Ascending aorta (tissue), 2 donors: ENCODE results near the gene NRXN3. TPM values are rescaled to one million over a fixed set of nuclear protein-coding genes. Genes with fewer than 3 reads are reported as not detected.

ENCODE experiments used
- DNase-seq, 2 donors: peaks; one replicate each; pipeline ENCODE4 v3.0.0-alpha.2; 2019; ENCODE audit warnings: low spot score in 2 of 2
- H3K27ac ChIP-seq, 2 donors: fragments of 200-600 bp; sonication (generic); one replicate each; pipeline ENCODE4 v1.5.1; 2016 to 2017; ENCODE audit warnings: mild to moderate bottlenecking in 1 of 2
- H3K27me3 ChIP-seq: fragments of 200-600 bp; sonication (generic); one replicate; pipeline ENCODE4 v1.5.1; 2017
- H3K36me3 ChIP-seq, 2 donors: fragments of 200-600 bp; sonication (generic); one replicate each; pipeline ENCODE4 v1.5.1; 2016
- H3K4me1 ChIP-seq, 2 donors: fragments of 200-600 bp; sonication (generic); one replicate each; pipeline ENCODE4 v1.5.1; 2016 to 2017; ENCODE audit warnings: mild to moderate bottlenecking in 1 of 2
- H3K4me3 ChIP-seq, 2 donors: fragments of 200-600 bp; sonication (generic); one replicate each; pipeline ENCODE4 v1.5.1; 2016 to 2017; ENCODE audit warnings: mild to moderate bottlenecking in 1 of 2
- H3K9me3 ChIP-seq, 2 donors: fragments of 200-600 bp; sonication (generic); one replicate each; pipeline ENCODE4 v1.5.1; 2016
- intact Hi-C: fragments of 100-400 bp; cut with DNase I; formaldehyde crosslinking; loops from one replicate; pipeline ENCODE4 v1.15.1; 2023
- total RNA-seq: library from RNA; depleted of rRNA; stranded (reverse); fragments of >200 nt; gene quantifications from one replicate; pipeline ENCODE4 v1.1.0, GENCODE V29; 2016
- TF ChIP-seq, protein P1 (sequence below), 3 experiments: fragments of 200-600 bp in 2 of 3; fragments of 450-650 bp in 1 of 3; sonication (generic) in 2 of 3; IDR thresholded peaks; one replicate each; pipeline ENCODE4 v1.5.1; 2016 to 2019; ENCODE audit warnings: antibody characterized with exemption in 3 of 3, mild to moderate bottlenecking in 1 of 3, moderate library complexity in 1 of 3

Gene NRXN3
- total RNA-seq, 1 donor from 2014 or later: 21.0 TPM

DNA sequence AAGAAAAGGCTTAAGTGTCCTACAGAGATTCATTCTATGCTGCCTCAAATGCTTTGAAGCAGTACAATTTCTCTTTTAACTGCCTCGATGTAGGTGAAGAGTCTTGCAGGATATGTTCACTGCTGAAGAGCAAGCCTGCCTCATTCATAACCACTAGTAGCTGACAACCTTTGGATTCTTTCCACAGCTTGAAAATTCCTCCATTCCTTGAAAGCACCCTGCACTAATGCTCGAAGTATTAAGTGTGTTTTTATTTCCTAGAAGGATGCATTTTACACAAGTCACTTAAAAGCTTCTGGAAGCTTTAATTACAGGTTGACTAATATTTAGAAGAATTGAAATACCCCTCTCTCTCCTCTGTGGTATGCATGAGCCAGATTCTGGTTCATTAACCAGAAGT is 1611.7 kb downstream of the NRXN3 start:
- no peak overlapping the region for H3K4me3 ChIP-seq
- no peak for DNase-seq
- H3K27ac ChIP-seq: no peak overlapping the region
- H3K36me3 ChIP-seq: no peaks in the 10 kb centered on the region
- intact Hi-C loops: no loop called here
- no peaks in the 10 kb centered on the region for H3K27me3 ChIP-seq
- H3K4me1 ChIP-seq: no peaks in the 10 kb centered on the region
- H3K9me3 ChIP-seq: no peaks in the 10 kb centered on the region
- TF ChIP-seq, protein P1, sequence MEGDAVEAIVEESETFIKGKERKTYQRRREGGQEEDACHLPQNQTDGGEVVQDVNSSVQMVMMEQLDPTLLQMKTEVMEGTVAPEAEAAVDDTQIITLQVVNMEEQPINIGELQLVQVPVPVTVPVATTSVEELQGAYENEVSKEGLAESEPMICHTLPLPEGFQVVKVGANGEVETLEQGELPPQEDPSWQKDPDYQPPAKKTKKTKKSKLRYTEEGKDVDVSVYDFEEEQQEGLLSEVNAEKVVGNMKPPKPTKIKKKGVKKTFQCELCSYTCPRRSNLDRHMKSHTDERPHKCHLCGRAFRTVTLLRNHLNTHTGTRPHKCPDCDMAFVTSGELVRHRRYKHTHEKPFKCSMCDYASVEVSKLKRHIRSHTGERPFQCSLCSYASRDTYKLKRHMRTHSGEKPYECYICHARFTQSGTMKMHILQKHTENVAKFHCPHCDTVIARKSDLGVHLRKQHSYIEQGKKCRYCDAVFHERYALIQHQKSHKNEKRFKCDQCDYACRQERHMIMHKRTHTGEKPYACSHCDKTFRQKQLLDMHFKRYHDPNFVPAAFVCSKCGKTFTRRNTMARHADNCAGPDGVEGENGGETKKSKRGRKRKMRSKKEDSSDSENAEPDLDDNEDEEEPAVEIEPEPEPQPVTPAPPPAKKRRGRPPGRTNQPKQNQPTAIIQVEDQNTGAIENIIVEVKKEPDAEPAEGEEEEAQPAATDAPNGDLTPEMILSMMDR (IDR thresholded peaks at IDR 0.05): no peak

DNA sequence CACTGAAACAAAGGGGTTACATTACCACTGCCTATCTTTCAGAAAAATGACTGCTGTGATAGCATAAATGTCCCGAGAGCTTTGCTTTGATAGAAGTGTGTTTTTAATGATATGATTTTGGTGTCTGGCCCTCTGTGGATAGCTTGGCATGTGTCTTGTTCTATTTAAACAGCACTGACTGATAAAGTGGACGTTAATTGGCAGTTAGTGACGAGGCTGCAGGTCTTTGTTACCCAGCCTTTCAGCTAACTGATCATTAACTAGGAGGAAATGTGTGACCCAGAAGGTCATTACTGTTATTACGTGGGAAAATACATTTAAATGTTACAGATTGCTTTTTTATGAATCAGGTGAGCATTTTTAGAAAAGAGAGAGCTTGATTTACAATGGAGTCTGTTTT is 1612.9 kb downstream of the NRXN3 start:
- Histone ChIP-seq H3K36me3 (no peaks in the 10 kb centered on the region), H3K4me3 (no peak overlapping the region), H3K27me3 (no peaks in the 10 kb centered on the region), H3K4me1 (no peaks in the 10 kb centered on the region), H3K27ac (no peak overlapping the region), H3K9me3 (no peaks in the 10 kb centered on the region)
- TF ChIP-seq, protein P1 (IDR thresholded peaks at IDR 0.05): no peak
- DNase-seq: no peak
- intact Hi-C loops: no loop called here

DNA sequence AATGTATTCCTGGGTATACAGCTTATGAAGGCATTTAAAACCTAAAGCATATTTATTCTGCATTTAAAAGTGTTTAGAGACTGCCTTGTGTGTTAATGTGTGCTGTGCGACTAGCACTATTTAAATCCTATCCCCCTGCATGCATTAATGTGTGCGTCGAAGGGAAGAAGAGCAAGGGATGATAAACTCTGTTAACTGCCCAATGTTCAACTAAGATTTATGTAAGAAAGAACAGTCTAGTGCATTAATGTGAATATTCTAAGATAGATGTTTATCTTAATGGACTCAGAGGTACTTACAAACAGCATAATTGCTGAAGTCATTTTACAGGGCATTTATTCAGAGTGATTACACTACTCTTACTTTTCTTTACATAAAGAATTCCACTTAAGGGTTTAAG is 1616.3 kb downstream of the NRXN3 start:
- H3K36me3 ChIP-seq: no peaks in the 10 kb centered on the region
- H3K27ac ChIP-seq: no peak overlapping the region
- no peak for DNase-seq
- no peaks in the 10 kb centered on the region for H3K4me1 ChIP-seq
- H3K27me3 ChIP-seq: no peaks in the 10 kb centered on the region
- TF ChIP-seq, protein P1 (IDR thresholded peaks at IDR 0.05): no peak
- H3K4me3 ChIP-seq: no peak overlapping the region
- no peaks in the 10 kb centered on the region for H3K9me3 ChIP-seq
- intact Hi-C loops: no loop called here

DNA sequence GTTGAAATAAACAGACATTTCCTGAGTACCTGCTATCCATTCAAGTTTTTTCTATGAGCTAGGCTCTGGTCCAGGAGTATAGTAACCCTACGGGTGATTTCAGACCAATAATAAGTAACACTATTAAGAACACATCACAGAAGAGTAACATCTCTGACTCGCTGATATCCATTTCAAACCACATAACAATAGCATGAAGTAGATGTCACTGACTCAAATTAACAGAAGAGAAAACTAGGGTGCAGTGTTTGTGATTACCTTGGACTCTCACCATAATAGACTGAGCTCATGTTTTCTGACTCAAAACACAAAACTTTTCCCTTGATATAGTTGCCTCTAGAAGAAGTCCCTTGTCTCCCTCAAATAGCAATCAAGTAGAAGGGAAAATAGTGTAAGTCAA is 1618.2 kb downstream of the NRXN3 start:
- Histone ChIP-seq H3K27me3 (no peaks in the 10 kb centered on the region), H3K27ac (no peak overlapping the region), H3K9me3 (no peaks in the 10 kb centered on the region), H3K4me1 (no peaks in the 10 kb centered on the region), H3K4me3 (no peak overlapping the region), H3K36me3 (no peaks in the 10 kb centered on the region)
- no peak for DNase-seq
- intact Hi-C loops: no loop called here
- TF ChIP-seq, protein P1 (IDR thresholded peaks at IDR 0.05): no peak

DNA sequence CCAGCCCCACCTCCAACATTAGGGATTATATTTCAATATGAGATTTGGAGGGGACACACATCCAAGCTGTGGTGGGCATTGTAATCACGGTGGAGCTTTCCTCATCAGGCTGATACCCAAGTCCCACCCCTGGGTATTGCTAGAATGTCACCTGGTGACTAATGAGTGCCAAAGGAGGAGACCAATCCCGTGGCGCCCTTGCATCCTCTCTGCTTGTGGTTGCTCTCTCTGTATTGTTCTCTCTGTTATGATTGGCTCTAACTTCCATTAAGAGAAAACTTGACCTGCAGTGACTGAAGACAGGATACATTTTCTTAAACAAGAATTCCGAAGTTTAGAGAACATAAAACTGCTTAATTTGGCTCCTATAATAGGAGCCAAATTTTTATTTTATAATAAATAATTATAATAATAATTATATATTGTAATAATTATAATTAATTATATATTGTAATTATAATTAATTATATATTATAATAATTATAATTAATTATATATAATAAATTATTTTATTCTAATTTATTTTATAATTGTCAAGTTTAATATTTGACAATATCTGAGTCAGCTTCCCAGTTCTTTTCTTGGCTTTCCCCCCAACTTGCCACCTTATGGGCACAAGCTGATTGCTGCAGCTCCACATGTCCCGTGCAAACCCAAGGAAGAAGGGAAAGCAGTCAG is 1621.0 kb downstream of the NRXN3 start:
- no peak overlapping the region for H3K4me3 ChIP-seq
- H3K27me3 ChIP-seq: no peaks in the 10 kb centered on the region
- no peak overlapping the region for H3K27ac ChIP-seq
- H3K4me1 ChIP-seq: no peaks in the 10 kb centered on the region
- no peaks in the 10 kb centered on the region for H3K9me3 ChIP-seq
- TF ChIP-seq, protein P1 (IDR thresholded peaks at IDR 0.05): no peak
- intact Hi-C loops: no loop called here
- no peaks in the 10 kb centered on the region for H3K36me3 ChIP-seq
- DNase-seq: no peak

DNA sequence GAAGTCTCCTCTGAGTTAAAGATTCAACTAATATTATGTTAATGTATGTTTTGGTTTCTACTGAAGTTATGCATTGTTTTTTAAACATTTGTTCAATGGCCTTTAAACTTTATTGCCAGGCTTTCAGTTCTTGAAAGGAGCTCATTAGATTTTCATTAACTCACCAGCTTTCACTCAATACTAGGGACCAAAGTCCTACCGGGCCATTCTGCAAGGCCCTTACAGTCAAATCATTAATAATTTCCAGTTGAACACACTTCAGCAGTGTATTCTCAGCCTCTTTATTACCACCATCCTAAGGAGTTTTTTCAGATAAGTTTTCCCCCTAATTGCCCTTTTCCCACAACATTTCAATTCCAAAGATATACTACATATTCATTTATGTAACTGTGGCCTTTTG is 1631.9 kb downstream of the NRXN3 start:
- Histone ChIP-seq H3K36me3 (no peaks in the 10 kb centered on the region), H3K27ac (no peak overlapping the region), H3K4me3 (no peak overlapping the region), H3K4me1 (no peaks in the 10 kb centered on the region), H3K27me3 (no peaks in the 10 kb centered on the region), H3K9me3 (no peaks in the 10 kb centered on the region)
- intact Hi-C loops: no loop called here
- TF ChIP-seq, protein P1 (IDR thresholded peaks at IDR 0.05): no peak
- DNase-seq: no peak
